SK-N-SH (cell line): ENCODE measurements around the gene ZNF609. TPM values are rescaled to one million over a fixed set of nuclear protein-coding genes. Genes with fewer than 3 reads are reported as not detected.

Experiments used
- CTCF ChIA-PET: fragments of 300-600, 350-600 bp; formaldehyde crosslinking; extraction: SDS; loops from one replicate; lab custom pipeline; 2021; lab: Yijun Ruan, JAX
- POLR2A ChIA-PET: fragments of 350-600 bp; sonication (Branson Sonifier 250); formaldehyde crosslinking; extraction: SDS; loops from one replicate; lab custom pipeline; 2020; ENCODE audit warnings: antibody characterized with exemption, inconsistent platforms; lab: Yijun Ruan, JAX
- DNase-seq: peaks from one replicate; pipeline ENCODE4 v3.0.0; 2012
- H2AFZ ChIP-seq: fragments of 200-600 bp; sonication (generic); 2 replicates; pipeline ENCODE4 v1.8.1; 2016; ENCODE audit warnings: antibody characterized with exemption, mild to moderate bottlenecking, low read depth
- H3F3A ChIP-seq: fragments of 200-600 bp; sonication (generic); replicated peaks from 2 replicates; pipeline ENCODE3; 2016; ENCODE audit warnings: antibody characterized with exemption, mild to moderate bottlenecking; ENCODE audit not compliant: insufficient read depth
- H3K27ac ChIP-seq, 2 experiments: fragments of 200-500 bp in 1 of 2; fragments of 200-600 bp in 1 of 2; sonication (Bioruptor generic) in 1 of 2; sonication (generic), shearing (Covaris generic) in 1 of 2; 2 replicates each; pipeline versions ENCODE4 v1.5.1 to v1.6.1; 2014 to 2016; ENCODE audit warnings: low read depth in 2 of 2, inconsistent platforms in 1 of 2, low read length in 1 of 2, mild to moderate bottlenecking in 1 of 2, mixed read lengths in 1 of 2
- H3K27me3 ChIP-seq: fragments of 200-600 bp; sonication (generic), shearing (Covaris generic); 2 replicates; pipeline ENCODE4 v1.6.1; 2016; ENCODE audit warnings: mixed run types; ENCODE audit not compliant: insufficient read depth
- H3K36me3 ChIP-seq, 2 experiments: fragments of 200-500 bp in 1 of 2; fragments of 200-600 bp in 1 of 2; sonication (Bioruptor generic) in 1 of 2; sonication (generic) in 1 of 2; replicated peaks in 1 of 2; 2 replicates each; pipeline versions ENCODE3 to v1.5.1; 2014 to 2016; ENCODE audit warnings: low read length in 1 of 2, mild to moderate bottlenecking in 1 of 2; ENCODE audit not compliant: insufficient read depth in 2 of 2, control insufficient read depth in 1 of 2
- H3K4me1 ChIP-seq, 2 experiments: fragments of 200-500 bp in 1 of 2; fragments of 200-600 bp in 1 of 2; sonication (Bioruptor generic) in 1 of 2; sonication (generic), shearing (Covaris generic) in 1 of 2; 2 replicates each; pipeline versions ENCODE4 v1.5.1 to v1.6.1; 2014 to 2016; ENCODE audit warnings: low read depth in 1 of 2, low read length in 1 of 2, mixed run types in 1 of 2; ENCODE audit not compliant: insufficient read depth in 2 of 2, control insufficient read depth in 1 of 2
- H3K4me2 ChIP-seq: fragments of 200-600 bp; sonication (generic), shearing (Covaris generic); 2 replicates; pipeline ENCODE4 v1.6.1; 2017; ENCODE audit warnings: mixed run types
- H3K4me3 ChIP-seq, 2 experiments: fragments of 200-500 bp in 1 of 2; fragments of 200-600 bp in 1 of 2; sonication (Bioruptor generic) in 1 of 2; sonication (generic), shearing (Covaris generic) in 1 of 2; 2 replicates each; pipeline versions ENCODE4 v1.5.1 to v1.8.1; 2014 to 2016; ENCODE audit warnings: low read depth in 2 of 2, inconsistent platforms in 1 of 2, low read length in 1 of 2, mild to moderate bottlenecking in 1 of 2, mixed read lengths in 1 of 2, moderate library complexity in 1 of 2
- H3K79me2 ChIP-seq: fragments of 200-600 bp; sonication (generic); 2 replicates; pipeline ENCODE4 v1.8.1; 2017; ENCODE audit warnings: mild to moderate bottlenecking; ENCODE audit not compliant: insufficient read depth
- H3K9ac ChIP-seq: fragments of 200-600 bp; sonication (generic); 2 replicates; pipeline ENCODE4 v1.6.1; 2017; ENCODE audit warnings: mixed run types
- H3K9me2 ChIP-seq: fragments of 200-600 bp; sonication (generic); 2 replicates; pipeline ENCODE4 v1.6.1; 2017; ENCODE audit warnings: mixed run types
- H3K9me3 ChIP-seq: fragments of 200-600 bp; sonication (generic); 2 replicates; pipeline ENCODE4 v1.6.1; 2017; ENCODE audit warnings: mixed run types, mild to moderate bottlenecking, moderate library complexity
- H4K20me1 ChIP-seq: fragments of 200-600 bp; sonication (generic); 2 replicates; pipeline ENCODE4 v1.6.1; 2017; ENCODE audit warnings: mild to moderate bottlenecking, mixed run types; ENCODE audit not compliant: insufficient read depth
- ELF1 ChIP-seq: IDR thresholded peaks from 2 replicates; pipeline ENCODE4 v1.4.0; 2012
- EP300 ChIP-seq, 2 experiments: IDR thresholded peaks; 2 replicates each; pipeline versions ENCODE4 v1.4.0 to v1.6.1; 2012; ENCODE audit warnings: borderline replicate concordance in 1 of 2, low read depth in 1 of 2, low read length in 1 of 2
- FOSL2 ChIP-seq: IDR thresholded peaks from 2 replicates; pipeline ENCODE4 v1.4.0; 2012; ENCODE audit warnings: low read depth, mild to moderate bottlenecking, moderate library complexity, borderline replicate concordance
- FOXJ3 ChIP-seq: sonication (generic); formaldehyde crosslinking; IDR thresholded peaks from 2 replicates; pipeline ENCODE4 v1.5.1; 2020; ENCODE audit warnings: mild to moderate bottlenecking, missing genetic modification reagents
- FOXM1 ChIP-seq: IDR thresholded peaks from 2 replicates; pipeline ENCODE4 v1.4.0; 2012; ENCODE audit warnings: low read depth, mild to moderate bottlenecking
- GABPA ChIP-seq: IDR thresholded peaks from 2 replicates; pipeline ENCODE4 v1.4.0; 2012; ENCODE audit warnings: low read depth, mild to moderate bottlenecking
- GATA2 ChIP-seq: sonication (generic); formaldehyde crosslinking; IDR thresholded peaks from 2 replicates; pipeline ENCODE4 v1.5.0; 2020; ENCODE audit warnings: mild to moderate bottlenecking, missing genetic modification reagents
- JUND ChIP-seq: IDR thresholded peaks from 2 replicates; pipeline ENCODE4 v1.4.0; 2012
- MEF2A ChIP-seq: IDR thresholded peaks from 2 replicates; pipeline ENCODE4 v1.4.0; 2012; ENCODE audit warnings: low read depth, borderline replicate concordance
- NFIC ChIP-seq: IDR thresholded peaks from 2 replicates; pipeline ENCODE4 v1.4.0; 2012; ENCODE audit warnings: borderline replicate concordance
- POLR2AphosphoS5 ChIP-seq: IDR thresholded peaks from 2 replicates; pipeline ENCODE4 v1.6.1; 2012; ENCODE audit warnings: low read depth, low read length
- RAD21 ChIP-seq: IDR thresholded peaks from 2 replicates; pipeline ENCODE4 v1.6.1; 2012; ENCODE audit warnings: mild to moderate bottlenecking, low read length
- SIN3A ChIP-seq: IDR thresholded peaks from 2 replicates; pipeline ENCODE4 v1.6.1; 2012; ENCODE audit warnings: low read depth, mild to moderate bottlenecking, low read length, moderate library complexity, borderline replicate concordance
- TAF1 ChIP-seq: IDR thresholded peaks from 2 replicates; pipeline ENCODE4 v1.6.1; 2012; ENCODE audit warnings: low read depth, mild to moderate bottlenecking, low read length, moderate library complexity, borderline replicate concordance
- TCF12 ChIP-seq: IDR thresholded peaks from 2 replicates; pipeline ENCODE4 v1.4.0; 2012
- TEAD4 ChIP-seq: IDR thresholded peaks from 2 replicates; pipeline ENCODE4 v1.4.0; 2012; ENCODE audit warnings: mild to moderate bottlenecking, borderline replicate concordance; ENCODE audit not compliant: insufficient read depth
- YY1 ChIP-seq: IDR thresholded peaks from 2 replicates; pipeline ENCODE4 v1.4.0; 2012; ENCODE audit warnings: low read depth, mild to moderate bottlenecking
- WGBS: methylation state at CpG from one replicate; pipeline ENCODE4 v1.1.6; 2017; ENCODE audit warnings: low lambda C conversion rate; 5-methylcytosine and 5-hydroxymethylcytosine counted together
- polyA plus RNA-seq, 3 experiments: library from polyadenylated mRNA; depleted of rRNA; stranded (reverse); fragments of >200 nt; gene quantifications; 2 replicates each; pipeline ENCODE4 v1.2.3, GENCODE V29; 2012
- TF ChIP-seq, protein P1 (sequence below): fragments of 150-350 bp; IDR thresholded peaks from 2 replicates; pipeline ENCODE4 v1.6.1; 2017; ENCODE audit warnings: antibody characterized with exemption, low read length, low read depth, borderline replicate concordance
- TF ChIP-seq, protein P2 (sequence below): IDR thresholded peaks from 2 replicates; pipeline ENCODE4; 2012
- TF ChIP-seq, protein P3 (sequence below): IDR thresholded peaks from 2 replicates; pipeline ENCODE4 v1.4.0; 2012; ENCODE audit warnings: low read depth

Gene ZNF609
- polyA plus RNA-seq, 1 of the 3 experiments (the other 2 are of a cell fraction): 12.6 TPM

DNA sequence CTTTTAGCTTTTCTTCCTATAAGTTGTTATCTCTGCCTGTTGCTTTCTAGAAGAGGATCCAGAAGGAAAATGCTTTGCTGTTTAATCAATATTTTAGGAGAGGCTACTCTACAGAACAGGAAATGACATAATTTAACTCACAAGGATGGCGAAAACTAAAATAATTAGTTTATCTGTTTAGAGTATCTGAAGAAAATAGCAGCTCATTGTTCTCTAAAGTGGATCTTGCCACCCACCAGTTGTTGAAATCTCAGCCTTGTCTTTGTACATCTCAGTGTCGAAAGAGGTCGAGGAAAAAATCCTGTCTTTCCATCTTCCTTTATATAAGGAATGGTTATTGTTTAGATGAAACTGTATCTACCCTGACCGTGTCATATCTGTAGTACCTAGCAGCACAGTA, 126.6 kb downstream of the ZNF609 start:
- Histone ChIP-seq H2AFZ (no peak overlapping the region), H3K9me3 (no peaks in the 10 kb centered on the region), H3K27me3 (no peaks in the 10 kb centered on the region), H3K4me2 (no peak overlapping the region), H3K79me2 (peaks cover 96% of the 10 kb centered on the region), H3K4me1 (peaks cover 14 to 15% of the 10 kb centered on the region in 2 experiments; a peak in 3 of 4 replicates), H3F3A (peaks cover 10% of the 10 kb centered on the region), H3K27ac (peak overlapping the region in 1 of 2 experiments; percentile 10; a peak in 1 of 4 replicates), H3K9ac (no peak overlapping the region), H3K36me3 (peaks cover 0 to 4% of the 10 kb centered on the region in 2 experiments), H3K4me3 (no peak overlapping the region), H4K20me1 (peaks cover 48% of the 10 kb centered on the region), H3K9me2 (no peaks in the 10 kb centered on the region)
- ChIA-PET CTCF (no interaction called here), POLR2A (interaction anchor here (0.5 kb wide), 1 partner anchor 7 kb away, joined by 3 read pairs; no protein-coding TSS in a partner anchor)
- no peak for TF ChIP-seq GATA2
- no peak for TF ChIP-seq FOXJ3 (CRISPR knock-in tag)
- no peak for TF ChIP-seq EP300 (IDR thresholded peaks at IDR 0.05; ENCODE audit: borderline replicate concordance in 1 of 2, low read depth in 1 of 2, low read length in 1 of 2)
- TF ChIP-seq MEF2A: no peak
- no peak for TF ChIP-seq ELF1
- TF ChIP-seq FOSL2: no peak
- TF ChIP-seq FOXM1: no peak
- no peak for TF ChIP-seq JUND
- TF ChIP-seq POLR2AphosphoS5: no peak
- no peak for TF ChIP-seq GABPA
- TF ChIP-seq SIN3A: no peak
- TF ChIP-seq RAD21: no peak
- TF ChIP-seq YY1: no peak
- TF ChIP-seq, protein P1, sequence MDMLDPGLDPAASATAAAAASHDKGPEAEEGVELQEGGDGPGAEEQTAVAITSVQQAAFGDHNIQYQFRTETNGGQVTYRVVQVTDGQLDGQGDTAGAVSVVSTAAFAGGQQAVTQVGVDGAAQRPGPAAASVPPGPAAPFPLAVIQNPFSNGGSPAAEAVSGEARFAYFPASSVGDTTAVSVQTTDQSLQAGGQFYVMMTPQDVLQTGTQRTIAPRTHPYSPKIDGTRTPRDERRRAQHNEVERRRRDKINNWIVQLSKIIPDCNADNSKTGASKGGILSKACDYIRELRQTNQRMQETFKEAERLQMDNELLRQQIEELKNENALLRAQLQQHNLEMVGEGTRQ: no peak
- TF ChIP-seq NFIC: no peak
- TF ChIP-seq, protein P2, sequence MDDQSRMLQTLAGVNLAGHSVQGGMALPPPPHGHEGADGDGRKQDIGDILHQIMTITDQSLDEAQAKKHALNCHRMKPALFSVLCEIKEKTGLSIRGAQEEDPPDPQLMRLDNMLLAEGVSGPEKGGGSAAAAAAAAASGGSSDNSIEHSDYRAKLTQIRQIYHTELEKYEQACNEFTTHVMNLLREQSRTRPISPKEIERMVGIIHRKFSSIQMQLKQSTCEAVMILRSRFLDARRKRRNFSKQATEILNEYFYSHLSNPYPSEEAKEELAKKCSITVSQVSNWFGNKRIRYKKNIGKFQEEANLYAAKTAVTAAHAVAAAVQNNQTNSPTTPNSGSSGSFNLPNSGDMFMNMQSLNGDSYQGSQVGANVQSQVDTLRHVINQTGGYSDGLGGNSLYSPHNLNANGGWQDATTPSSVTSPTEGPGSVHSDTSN: no peak
- no peak for TF ChIP-seq TCF12
- TF ChIP-seq, protein P3, sequence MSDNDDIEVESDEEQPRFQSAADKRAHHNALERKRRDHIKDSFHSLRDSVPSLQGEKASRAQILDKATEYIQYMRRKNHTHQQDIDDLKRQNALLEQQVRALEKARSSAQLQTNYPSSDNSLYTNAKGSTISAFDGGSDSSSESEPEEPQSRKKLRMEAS: no peak
- no peak for TF ChIP-seq TEAD4
- no peak for TF ChIP-seq TAF1
- no peak for DNase-seq
- 91% methylated on average over 4 of the region's 4 CpGs for WGBS
